Ovary (tissue), 3 donors: ENCODE results near the gene CDC42BPB.

Experiments used
- EP300 ChIP-seq: sonication (generic); formaldehyde crosslinking; IDR thresholded peaks from one replicate; pipeline ENCODE4 v1.6.1; 2017; ENCODE audit warnings: antibody characterized with exemption
- POLR2A ChIP-seq: fragments of 450-650 bp; IDR thresholded peaks from one replicate; pipeline ENCODE4 v1.6.1; 2017; ENCODE audit warnings: antibody characterized with exemption, mild to moderate bottlenecking, moderate library complexity
- TF ChIP-seq, protein P1 (sequence below), 3 donors: fragments of 450-650 bp in 2 of 3; fragments of 200-600 bp in 1 of 3; IDR thresholded peaks; one replicate each; pipeline versions ENCODE4 v1.5.1 to v1.8.0; 2016 to 2022; ENCODE audit warnings: antibody characterized with exemption in 3 of 3, mild to moderate bottlenecking in 1 of 3
- donor health status: DM: no; HTN: no; CAD: no.

DNA sequence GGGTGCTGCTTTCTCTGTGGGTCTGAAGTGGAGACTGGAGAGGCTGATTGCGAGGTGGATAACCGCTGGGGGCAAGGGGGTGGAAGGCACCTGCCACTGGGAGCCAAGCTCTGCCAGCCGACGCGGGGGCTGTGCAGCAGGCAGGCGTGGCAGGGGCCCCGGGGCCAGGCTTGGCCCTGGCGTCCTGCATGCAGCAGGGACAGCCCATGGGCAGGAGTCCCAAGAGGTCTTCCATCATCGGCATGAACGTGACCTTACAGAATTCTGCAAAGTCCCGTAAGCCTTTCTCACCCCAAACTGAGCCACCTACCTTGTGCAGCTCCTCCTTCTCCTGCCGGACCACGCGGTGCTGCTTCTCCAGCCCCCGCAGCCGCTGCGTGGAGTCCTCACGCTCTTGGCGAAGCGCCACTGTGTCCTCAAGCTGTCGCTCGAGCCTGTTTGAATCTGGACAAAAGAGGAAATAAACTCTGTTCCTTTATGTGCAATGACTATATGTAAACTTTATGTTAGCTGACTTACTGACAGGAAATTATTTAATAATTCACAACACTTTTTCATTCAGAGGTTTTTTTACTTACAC lies 83.6 kb downstream of the CDC42BPB start:
- TF ChIP-seq, protein P1, sequence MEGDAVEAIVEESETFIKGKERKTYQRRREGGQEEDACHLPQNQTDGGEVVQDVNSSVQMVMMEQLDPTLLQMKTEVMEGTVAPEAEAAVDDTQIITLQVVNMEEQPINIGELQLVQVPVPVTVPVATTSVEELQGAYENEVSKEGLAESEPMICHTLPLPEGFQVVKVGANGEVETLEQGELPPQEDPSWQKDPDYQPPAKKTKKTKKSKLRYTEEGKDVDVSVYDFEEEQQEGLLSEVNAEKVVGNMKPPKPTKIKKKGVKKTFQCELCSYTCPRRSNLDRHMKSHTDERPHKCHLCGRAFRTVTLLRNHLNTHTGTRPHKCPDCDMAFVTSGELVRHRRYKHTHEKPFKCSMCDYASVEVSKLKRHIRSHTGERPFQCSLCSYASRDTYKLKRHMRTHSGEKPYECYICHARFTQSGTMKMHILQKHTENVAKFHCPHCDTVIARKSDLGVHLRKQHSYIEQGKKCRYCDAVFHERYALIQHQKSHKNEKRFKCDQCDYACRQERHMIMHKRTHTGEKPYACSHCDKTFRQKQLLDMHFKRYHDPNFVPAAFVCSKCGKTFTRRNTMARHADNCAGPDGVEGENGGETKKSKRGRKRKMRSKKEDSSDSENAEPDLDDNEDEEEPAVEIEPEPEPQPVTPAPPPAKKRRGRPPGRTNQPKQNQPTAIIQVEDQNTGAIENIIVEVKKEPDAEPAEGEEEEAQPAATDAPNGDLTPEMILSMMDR (IDR thresholded peaks at IDR 0.05), result no peak
- TF ChIP-seq POLR2A (no peak), EP300 (no peak)
